HG02678 (cell line): ENCODE measurements around the gene SLF2.

Experiments
- ATAC-seq: cut with Tn5 transposase; IDR thresholded peaks from one replicate; pipeline ENCODE4 v1.9.1; 2021; ENCODE audit warnings: mild to moderate bottlenecking, moderate library complexity; ENCODE audit not compliant: unreplicated experiment

Gene SLF2

GRCh38 chr10:100979791-100980272 lies 67.1 kb downstream of the SLF2 start:
- no peak for ATAC-seq

GRCh38 chr10:100980311-100980710 lies 67.5 kb downstream of the SLF2 start:
- no peak for ATAC-seq

- no peak for ATAC-seq
Observed at GRCh38 chr10:100980711-100981110, 67.9 kb downstream of the SLF2 start.

- ATAC-seq = no peak
Observed at GRCh38 chr10:100981178-100981772, 68.5 kb downstream of the SLF2 start.

GRCh38 chr10:100982916-100983830 lies 70.4 kb downstream of the SLF2 start:
- no peak for ATAC-seq

- no peak for ATAC-seq
Observed at GRCh38 chr10:100983868-100984671, 71.3 kb downstream of the SLF2 start.

- no peak for ATAC-seq
Observed at GRCh38 chr10:100984672-100985177, 72.0 kb downstream of the SLF2 start.

- ATAC-seq = no peak
Observed at GRCh38 chr10:100985336-100985735, 72.6 kb downstream of the SLF2 start.

GRCh38 chr10:100986623-100986951 lies 73.8 kb downstream of the SLF2 start:
- peak; percentile 6 for ATAC-seq

- peak; percentile 82 for ATAC-seq
Observed at GRCh38 chr10:100986952-100987684, 74.4 kb downstream of the SLF2 start, which contains the start of the genes MRPL43 and TWNK. Gene MRPL43 (minus strand): TSS chr10:100987497. CDS start chr10:100987443, 54 bp downstream. Gene TWNK (plus strand): TSS chr10:100987543. CDS start chr10:100988211, 668 bp downstream.

- peak; percentile 7 for ATAC-seq
Observed at GRCh38 chr10:100987685-100988049, 74.9 kb downstream of the SLF2 start.

- no peak for ATAC-seq
Observed at GRCh38 chr10:100988166-100988565, 75.4 kb downstream of the SLF2 start.

- ATAC-seq = no peak
Observed at GRCh38 chr10:100989088-100989487, 76.3 kb downstream of the SLF2 start.

- ATAC-seq = no peak
Observed at GRCh38 chr10:100993986-100994708, 81.4 kb downstream of the SLF2 start.

- ATAC-seq = no peak
Observed at GRCh38 chr10:100995181-100995580, 82.4 kb downstream of the SLF2 start.

GRCh38 chr10:100996678-100997359 lies 84.1 kb downstream of the SLF2 start:
- ATAC-seq = peak; percentile 21

- ATAC-seq = peak; percentile 38
Observed at GRCh38 chr10:100997360-100998182, 84.8 kb downstream of the SLF2 start.
